Amniotic epithelial cell (primary cell): ENCODE data around the gene IP6K1.

Experiments
- DNase-seq: peaks from one replicate; pipeline ENCODE4 v3.0.0-alpha.2; 2010; ENCODE audit warnings: low read depth

IP6K1 gene

GRCh38 chr3:49723628-49724551 lies 62.5 kb downstream of the IP6K1 start, which contains the start of gene GMPPB:
Gene GMPPB, minus strand, starts transcription at chr3:49723951. Its CDS starts 225 bp downstream, at chr3:49723726.
- DNase-seq, result peak; percentile 94

GRCh38 chr3:49723296-49723627 lies 63.1 kb downstream of the IP6K1 start:
- DNase-seq, result peak; percentile 32

- DNase-seq, result no peak
Measured at GRCh38 chr3:49722896-49723295, 63.4 kb downstream of the IP6K1 start.

- no peak for DNase-seq
Measured at GRCh38 chr3:49721896-49722781, 64.2 kb downstream of the IP6K1 start.

- no peak for DNase-seq
Measured at GRCh38 chr3:49721596-49721895, 64.8 kb downstream of the IP6K1 start.

- DNase-seq, result no peak
Measured at GRCh38 chr3:49720855-49721595, 65.3 kb downstream of the IP6K1 start.

GRCh38 chr3:49719214-49719884 lies 67.0 kb downstream of the IP6K1 start, which contains the start of gene AMIGO3:
Gene AMIGO3, minus strand, starts transcription at chr3:49719684. Its CDS starts 219 bp downstream, at chr3:49719465.
- peak; percentile 85 for DNase-seq

GRCh38 chr3:49718858-49719213 lies 67.5 kb downstream of the IP6K1 start:
- DNase-seq, result no peak

GRCh38 chr3:49717959-49718857 lies 68.1 kb downstream of the IP6K1 start:
- DNase-seq, result no peak

- no peak for DNase-seq
Measured at GRCh38 chr3:49717211-49717958, 69.0 kb downstream of the IP6K1 start.

GRCh38 chr3:49716691-49717210 lies 69.6 kb downstream of the IP6K1 start:
- DNase-seq, result no peak

GRCh38 chr3:49716169-49716568 lies 70.2 kb downstream of the IP6K1 start:
- no peak for DNase-seq

GRCh38 chr3:49715611-49716121 lies 70.7 kb downstream of the IP6K1 start:
- DNase-seq, result no peak

- no peak for DNase-seq
Measured at GRCh38 chr3:49714728-49715550, 71.4 kb downstream of the IP6K1 start.

- DNase-seq, result no peak
Measured at GRCh38 chr3:49713336-49714105, 72.8 kb downstream of the IP6K1 start.

GRCh38 chr3:49712631-49713317 lies 73.6 kb downstream of the IP6K1 start:
- no peak for DNase-seq

- DNase-seq, result no peak
Measured at GRCh38 chr3:49712166-49712565, 74.2 kb downstream of the IP6K1 start.
